GM18861 (cell line): ENCODE measurements around the gene ALS2.
"Not testable (repeated sequence)": the region's sequence is repeated elsewhere in the genome, so short reads cannot be mapped to it uniquely, and the experiment has no call there.

Experiments
- ATAC-seq: cut with Tn5 transposase; IDR thresholded peaks from one replicate; pipeline ENCODE4 v1.9.1; 2021; ENCODE audit not compliant: unreplicated experiment

ALS2 gene

DNA sequence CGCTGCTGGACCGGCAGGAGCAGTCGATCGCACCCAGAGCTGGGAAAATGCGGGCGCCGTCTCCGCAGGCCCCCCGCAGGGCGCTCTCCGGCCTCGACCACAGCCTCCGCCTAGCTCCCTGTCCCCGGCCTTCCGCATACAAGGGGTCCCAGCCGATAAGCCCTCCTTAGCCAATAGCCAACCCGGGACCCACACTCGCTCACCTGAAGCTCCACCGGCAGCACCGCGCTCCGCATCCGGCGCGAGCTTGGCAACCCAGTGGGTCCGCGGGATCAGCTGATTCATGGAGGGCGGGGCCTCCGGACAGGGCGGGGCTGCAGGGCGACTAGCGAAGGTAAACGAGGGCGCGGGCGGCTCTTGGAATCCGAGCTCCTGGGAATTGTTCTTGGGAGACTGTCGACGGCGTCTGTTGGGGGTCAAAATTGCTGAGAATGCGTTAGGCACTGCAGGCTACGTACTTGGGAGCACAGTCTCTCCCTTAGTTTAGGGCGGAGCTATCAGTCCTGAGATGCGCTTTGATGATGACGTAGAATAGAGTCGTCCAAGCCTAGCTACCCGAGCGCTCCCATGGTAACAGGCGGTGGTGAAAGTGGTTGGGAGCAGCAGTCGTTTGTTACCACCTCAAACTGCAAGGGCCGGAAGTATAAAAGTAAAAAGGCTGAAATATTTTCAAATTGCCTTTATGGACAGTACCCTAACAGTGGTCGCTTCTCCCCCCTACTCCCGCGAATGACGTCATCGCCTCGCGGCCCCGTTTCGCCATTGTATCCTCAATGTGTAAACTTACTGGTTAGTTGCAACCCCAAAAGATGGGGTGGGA is at the start of gene ALS2:
Gene ALS2, minus strand, starts transcription at position 260 of the 820 bp plus-strand sequence. CDS start 12,048 bp downstream, outside the sequence.
- ATAC-seq, result peak; percentile 84

DNA sequence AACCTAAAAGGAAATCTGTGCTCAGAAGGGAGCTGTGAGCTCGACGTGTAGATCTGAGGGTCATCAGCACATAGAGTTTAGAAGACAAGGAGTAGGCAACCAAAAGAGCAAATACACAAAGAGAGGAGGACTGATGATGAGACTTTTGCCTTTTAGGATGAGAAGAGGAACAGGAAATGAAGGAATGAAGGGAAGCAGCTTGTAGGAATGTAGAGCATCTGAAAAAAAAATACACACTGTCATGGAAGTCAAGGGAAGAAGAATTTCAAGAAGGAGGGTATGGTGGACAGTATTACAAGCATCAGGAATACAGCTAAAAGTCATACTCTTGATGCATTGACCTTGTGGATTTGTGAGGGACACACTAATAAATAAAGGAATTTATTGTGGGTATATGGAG is 47.5 kb upstream of the ALS2 start:
- ATAC-seq, result no peak

DNA sequence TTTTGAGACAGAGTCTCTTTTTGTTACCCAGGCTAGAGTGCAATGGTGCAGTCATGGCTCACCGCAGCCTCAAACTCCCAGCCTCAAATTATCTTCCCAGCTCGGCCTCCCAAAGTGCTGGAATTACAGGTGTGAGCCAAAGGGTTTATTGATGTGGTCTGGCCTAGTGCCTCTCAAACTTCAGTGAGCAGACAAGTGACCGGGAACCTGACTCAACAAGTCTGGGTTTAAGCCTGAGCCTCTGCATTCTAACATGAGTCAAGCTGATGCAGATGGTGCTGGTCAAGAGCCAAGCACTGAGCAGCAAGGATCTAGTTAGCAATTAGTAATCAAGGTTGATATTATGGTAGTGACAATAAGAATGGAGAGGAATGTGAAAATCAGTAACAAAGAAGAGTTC is 46.9 kb upstream of the ALS2 start:
- no peak for ATAC-seq

DNA sequence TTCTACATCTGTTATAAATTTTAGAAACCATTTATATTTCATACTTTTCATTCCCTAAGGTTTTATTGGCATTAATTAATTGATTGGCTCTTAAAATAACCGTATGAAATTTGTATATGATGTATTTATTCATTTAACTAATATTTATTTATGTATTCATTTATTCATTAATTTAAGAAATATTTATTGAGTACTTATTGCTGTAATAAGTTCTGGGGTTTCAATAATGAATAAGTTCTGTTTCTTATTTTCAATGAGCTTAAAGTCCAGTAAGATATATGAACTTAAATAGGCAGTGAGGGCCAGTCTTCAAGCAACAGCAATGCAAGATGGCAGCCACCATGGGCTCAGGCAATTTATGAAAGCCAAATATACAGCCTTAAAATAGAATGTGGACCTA is 43.5 kb upstream of the ALS2 start:
- no peak for ATAC-seq

DNA sequence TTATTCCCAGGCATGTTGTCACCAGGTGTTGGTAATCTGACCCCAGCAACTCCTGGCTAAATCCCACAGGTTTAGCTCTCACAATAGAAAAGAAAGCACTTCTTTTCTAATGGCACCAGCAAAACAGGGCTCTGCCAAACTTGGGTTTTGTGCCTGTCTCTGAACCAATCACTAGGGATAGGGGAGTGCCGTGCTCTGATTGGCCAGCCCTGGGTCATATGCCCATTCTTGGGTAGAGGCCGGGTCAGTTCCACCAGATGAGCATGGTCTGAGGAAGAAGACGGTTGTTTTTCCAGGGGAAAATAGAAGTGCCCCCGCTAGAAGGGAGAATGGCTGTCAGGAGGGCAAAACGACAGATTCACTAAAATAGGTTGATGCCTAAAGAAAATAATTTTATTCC is 40.3 kb upstream of the ALS2 start:
- ATAC-seq, result no peak

DNA sequence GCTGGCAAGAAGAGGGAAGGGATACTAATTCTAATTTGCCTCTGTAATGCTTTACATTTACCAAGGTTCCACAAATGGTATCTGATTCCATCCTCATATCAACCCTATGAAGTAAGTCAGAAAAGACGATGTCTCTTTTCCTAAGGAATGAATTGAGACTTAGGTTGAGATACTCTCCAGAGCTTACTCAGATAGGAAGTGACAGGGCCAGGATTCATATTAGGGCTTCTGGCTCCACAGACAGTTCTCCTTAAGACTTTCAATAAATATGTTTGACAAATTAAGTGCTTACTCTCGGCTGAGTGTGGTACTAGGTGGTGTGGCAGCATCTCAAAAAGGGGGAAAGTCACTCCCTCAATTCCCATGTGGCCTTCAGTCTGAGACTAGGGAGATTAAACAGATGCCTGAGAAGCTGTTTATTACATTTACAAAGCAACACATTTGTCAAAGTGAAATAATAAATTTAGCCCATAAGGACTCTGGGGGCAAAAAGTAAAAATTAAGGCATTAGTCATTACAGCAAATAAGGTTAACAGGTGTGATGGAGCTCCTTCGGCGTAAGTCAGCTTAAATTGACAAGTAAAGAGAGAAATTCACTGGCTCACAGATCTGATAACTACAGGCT is 39.8 kb upstream of the ALS2 start:
- no peak for ATAC-seq

DNA sequence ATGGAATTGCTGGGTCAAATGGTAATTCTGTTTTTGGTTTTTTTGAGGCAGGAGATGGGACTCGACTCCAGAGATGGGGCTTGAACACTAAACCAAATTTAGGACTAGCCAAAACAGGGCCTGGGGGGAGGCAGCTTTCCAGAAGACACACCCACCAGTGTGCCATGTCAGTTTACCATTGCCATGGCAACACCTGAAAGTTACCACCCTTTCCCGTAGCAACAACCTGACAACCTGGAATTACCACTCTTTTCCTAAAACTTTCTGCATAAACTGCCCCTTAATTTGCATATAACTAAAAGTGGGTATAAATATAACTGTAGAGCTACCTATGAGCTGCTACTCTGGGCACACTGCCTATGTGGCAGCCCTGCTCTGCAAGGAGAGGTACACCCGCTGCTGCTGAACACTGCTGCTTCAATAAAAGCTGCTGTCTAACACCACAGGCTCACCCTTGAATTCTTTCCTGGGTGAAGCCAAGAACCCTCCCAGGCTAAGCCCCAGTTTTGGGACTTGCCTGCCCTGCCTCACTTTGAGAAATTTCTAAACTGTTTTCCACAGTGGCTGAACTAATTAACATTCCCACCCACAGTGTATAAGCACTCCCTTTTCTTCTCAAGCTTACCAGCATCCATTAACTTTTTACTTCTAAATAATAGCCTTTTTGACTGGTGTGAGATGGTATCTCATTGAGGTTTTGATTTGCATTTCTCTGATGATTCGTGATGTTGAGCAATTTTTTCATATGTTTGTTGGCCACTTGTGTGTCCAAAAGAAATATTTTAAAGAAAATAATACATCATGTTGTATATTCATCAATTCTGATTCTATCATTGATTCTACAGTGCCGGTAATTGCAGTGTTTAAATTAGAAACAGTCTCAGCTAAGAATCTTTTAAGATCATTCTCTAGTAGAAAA is 36.2 kb upstream of the ALS2 start:
- ATAC-seq, result no peak

DNA sequence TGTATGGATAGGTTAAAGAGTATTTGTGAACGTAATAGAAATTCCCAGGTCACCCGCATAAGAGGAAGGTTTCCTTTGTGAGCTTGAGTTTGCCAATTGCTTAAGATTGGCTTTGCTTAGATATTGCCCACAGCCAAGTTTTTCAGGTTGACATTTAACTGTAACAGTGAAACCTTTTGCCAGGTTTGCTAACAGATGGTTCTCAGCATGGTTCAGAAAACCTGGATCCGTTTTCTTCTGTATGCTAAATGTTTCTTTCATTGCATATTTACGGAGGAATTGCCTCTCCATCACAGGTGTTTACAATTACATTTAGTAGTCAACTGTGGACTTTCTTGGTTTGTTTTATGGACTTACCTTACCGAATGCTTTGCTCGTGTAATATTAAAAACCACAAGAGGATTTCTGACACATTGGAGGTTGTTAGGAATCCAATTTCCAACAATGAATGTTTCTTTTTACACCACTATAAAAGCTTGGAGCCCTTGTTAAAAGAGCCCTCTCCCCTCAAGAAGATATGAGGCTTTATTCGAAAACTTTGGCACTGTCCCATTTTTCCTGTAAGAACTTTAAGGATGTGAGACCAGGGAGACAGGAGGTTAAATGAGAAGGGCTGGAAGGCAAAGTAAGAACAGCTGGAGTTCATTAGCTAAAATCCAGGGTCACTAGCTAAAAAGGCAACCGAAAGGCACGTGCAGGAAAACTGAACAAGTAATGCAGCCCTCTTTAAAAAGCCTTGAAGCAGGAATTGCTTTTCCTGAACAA is 33.4 kb upstream of the ALS2 start:
- no peak for ATAC-seq

DNA sequence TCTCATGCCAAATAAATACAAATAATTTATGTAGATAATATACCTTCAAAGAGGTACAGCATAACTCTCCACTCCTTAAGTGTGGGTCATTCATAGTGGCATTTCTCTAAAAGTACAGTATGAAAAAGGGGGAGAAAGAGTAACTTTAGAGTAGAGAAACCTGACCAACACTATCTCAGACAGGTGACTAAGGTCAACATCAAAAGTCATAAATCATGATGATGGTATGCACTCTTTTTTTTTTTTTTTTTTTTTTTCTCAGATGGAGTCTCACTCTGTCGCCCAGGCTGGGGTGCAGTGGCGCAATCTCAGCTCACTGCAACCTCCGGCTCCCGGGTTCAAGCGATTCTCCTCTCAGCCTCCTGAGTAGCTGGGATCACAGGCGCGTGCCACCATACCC is 29.9 kb upstream of the ALS2 start:
- ATAC-seq, result not testable (repeated sequence)

DNA sequence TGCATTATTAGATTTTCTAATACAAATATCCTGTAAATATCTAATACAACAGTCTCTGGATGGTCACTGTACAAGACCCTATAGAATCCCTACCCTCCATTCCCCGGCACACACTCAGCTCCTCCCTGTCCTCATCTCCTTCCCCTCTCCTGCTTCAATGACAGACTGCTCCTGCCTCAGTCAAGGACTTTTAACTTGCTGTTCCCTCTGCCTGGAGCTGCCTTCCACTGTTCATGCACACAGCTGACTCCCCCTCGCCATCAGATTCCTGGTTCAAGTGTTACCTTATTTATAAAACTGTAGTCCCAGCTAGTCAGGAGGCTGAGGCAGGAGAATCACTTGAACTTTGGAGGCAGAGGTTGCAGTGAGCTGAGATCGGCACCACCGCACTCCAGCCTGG is 28.9 kb upstream of the ALS2 start:
- ATAC-seq, result no peak

DNA sequence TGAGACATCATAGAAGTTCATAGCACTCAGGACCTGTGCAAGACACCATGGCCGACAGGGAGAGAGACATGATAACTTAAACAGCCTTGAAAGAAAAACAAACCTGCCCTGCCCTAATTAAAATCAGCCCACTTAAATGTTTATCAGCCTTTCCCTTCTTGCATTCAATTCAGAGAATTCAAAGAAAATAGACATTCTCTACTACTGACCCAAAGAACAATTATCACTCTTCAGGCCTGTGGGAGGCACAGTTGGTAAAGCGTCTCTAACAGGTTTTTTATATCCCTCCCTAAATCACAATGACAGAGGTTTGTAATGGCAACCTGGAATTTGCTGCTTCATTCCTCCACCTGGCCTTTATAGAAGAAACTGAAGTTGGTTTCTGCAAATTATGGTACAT is 27.3 kb upstream of the ALS2 start:
- ATAC-seq, result no peak

DNA sequence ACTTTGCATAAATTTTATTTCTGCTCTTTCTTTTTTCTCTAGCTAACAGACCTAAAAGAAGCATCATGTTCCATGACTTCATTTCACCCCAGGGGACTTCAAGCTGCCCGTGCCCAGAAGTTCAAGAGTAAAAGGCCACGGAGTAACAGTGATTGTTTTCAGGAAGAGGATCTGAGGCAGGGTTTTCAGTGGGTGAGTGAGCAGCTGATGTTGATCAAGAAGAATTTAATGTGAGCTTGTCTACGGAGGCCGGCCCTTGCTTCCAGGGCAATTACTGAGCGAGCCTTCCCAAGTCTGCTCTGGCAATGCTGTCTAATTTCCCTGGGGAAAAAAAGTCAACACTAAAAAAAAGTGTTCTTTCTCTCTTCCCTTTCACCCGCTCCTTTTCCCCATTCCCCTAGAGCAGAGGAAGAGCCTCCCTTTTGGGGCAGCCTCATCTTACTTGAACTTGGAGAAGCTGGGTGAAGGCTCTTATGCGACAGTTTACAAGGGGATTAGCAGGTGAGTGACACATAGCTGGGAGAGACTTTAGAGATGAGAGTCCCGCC is 26.8 kb upstream of the ALS2 start:
- no peak for ATAC-seq

DNA sequence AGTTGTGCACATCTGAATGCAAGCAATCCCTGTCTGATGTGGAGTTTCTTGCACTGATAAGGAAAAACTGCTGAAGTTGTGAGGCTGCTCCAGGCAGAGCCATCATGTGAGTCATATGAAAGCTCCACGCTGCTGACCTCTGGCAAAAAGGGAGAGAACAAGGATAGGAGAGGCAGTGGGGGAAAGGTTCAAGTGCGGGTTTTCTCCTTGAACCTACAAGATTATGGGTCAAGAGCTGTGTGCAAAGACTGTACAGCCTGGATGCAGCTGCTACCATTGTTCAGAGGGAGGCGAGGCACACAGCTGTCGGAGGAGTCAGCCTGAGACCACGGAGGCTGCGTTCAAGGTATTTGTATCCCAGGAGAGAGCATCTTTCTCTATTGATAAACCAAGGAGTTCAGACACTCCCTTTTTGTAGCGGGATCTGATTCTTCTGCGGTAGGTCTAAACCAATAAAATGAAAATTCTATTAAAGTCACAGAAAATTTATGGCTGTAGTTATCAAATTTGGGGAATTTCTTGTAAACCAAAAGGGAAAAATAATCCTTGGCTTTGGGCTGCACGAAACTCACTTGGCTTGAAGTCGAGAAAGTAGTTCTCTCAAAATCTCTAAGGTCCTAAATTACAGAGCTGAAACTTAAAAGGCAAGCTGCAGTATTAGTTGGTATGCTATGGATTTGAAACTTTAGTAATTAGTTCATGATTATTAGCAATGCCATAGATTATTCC is 25.9 kb upstream of the ALS2 start, which contains the start of gene CDK15:
Gene CDK15, plus strand, starts transcription at position 96 of the 729 bp plus-strand sequence. Its CDS starts 128 bp downstream, at position 224.
- no peak for ATAC-seq

DNA sequence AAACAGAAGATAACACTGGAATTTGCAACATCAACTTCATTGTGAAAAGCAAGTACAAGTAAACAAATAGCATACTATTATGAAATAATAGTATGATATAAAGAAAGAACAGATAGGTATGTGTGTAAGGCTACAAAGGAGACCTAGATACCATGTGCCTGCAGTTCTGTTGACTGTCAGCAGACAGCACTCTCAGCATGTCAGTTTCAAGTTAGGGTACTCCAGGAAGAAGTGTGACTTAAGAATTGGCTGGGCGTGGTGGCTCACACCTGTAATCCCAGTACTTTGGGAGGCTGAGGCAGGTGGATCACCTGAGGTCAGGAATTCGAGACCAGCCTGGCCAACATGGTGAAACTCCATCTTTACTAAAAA is 18.2 kb upstream of the ALS2 start:
- ATAC-seq, result not testable (repeated sequence)

DNA sequence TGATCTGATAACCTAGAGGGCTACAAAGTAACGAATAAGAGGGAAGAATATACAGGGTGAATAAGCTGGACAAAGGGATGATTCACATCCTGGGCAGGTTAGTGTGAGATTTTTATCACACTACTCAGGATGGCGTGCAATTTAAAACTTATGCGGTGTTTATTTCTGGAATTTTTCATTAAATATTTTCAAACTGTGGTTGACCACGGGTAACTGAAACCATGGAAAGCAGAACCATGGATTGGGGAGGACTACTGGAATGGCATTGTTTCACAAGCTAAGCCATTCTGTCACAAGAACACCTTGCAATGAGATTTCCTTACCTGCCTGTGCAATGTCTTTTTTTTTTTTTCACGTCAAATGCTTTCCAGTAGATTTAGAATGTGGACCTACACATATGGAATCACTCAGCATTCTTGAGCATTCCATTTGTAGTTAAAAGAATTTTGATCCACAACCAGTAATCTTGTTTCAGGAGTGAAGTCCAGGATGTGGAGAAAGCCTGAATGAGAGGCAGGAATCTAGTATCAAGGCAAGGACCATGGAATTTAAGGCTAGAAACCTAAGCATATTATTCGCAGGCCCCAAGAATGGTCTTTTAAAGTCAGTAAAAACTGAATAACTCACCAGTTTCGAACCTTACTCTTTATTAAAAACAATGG is 17.6 kb upstream of the ALS2 start:
- no peak for ATAC-seq

DNA sequence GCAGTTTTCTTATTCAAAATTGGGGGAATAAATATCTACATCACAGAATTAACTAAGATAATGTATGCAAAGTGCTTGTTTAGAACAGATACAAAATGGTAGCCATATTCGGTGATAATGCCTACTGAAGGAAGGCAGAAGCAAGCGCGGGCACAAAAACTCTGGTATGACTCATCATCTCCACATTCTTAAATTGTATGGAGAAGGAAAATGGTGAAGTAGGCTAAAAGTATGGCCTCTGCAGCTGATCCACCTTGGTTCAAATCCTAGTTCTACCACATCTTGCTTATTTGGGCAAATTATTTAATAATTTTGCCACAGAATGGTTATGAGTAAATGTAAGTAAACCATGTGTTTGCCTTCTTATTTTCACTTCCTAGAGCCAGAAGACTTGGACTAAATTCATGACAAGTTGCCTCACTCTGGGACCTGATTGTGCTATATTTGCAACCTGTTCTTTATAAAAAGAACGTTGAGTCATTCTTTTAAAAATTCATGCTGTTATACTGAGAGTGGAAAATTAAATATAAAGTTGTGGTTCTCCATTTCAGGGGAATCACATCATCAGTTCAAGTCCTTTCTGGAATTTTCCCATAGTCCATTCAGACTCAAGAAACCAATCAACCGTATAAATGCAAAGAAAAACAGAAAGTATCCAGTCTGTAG is 16.6 kb upstream of the ALS2 start:
- no peak for ATAC-seq

DNA sequence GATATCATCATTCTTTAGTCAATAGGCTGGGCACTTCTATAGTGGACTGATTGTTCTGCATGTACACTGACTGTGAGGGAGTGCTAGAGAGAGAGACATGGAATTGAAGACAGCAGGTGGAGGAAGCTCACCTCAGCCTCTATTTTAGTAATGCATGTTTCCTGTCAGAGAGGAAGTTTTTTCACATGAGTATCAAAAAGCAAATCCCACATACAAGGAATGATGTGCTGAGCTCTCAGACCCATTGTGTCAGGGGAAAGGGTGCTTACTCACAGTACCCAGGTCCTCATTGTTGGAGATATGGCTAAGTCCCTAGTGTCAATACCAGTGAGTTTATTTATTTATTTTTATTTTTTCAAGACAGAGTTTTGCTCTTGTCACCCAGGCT is 15.7 kb upstream of the ALS2 start:
- no peak for ATAC-seq

DNA sequence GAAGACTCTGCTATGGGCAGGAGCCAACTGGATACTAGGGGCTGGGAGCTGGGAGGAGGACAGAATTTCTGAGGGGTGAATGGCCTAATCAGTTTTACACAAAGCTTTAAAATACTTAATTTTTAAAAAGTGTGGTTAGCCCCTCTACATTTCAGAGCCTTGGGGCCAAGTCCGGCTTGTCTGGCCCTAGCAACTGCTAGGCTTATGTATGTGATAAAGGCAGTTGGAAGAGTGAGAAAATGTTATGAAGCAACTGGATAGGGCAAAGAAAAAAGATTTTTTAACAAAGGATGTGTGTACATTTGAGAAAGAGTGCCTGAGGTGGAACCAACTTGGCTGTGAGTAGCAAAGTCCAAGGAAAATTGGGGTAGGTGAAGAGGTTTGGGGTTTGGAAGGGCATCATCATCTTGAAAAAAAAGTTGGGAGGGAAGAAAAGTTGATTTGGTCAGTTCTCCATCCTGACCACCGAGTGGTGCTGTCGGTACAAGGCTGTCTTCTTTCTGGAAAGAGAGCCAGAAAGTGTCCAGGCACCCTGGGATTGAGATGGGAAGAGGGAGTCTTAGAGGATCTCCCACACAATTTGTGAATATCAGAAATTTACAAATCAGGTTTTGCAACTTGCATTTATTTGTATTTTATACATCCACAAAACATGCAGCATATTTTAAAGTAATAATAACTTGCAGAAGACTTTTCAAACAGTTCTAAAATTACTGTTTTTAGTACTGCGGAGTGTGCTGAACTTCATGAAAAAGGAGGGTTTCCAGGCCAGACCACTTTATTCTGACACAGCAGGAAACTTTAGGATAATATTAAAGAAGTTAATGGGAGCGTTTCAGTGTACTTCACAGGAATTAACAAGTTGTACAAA is 15.1 kb upstream of the ALS2 start:
- ATAC-seq, result no peak
